ENCODE measurements around the gene FPGS. TPM values are rescaled to one million over a fixed set of nuclear protein-coding genes. Genes with fewer than 3 reads are reported as not detected.

FPGS gene
- polyA plus RNA-seq, 2 of the 4 experiments (the other 2 are of a cell fraction) = 28.8 to 48.5 TPM

DNA sequence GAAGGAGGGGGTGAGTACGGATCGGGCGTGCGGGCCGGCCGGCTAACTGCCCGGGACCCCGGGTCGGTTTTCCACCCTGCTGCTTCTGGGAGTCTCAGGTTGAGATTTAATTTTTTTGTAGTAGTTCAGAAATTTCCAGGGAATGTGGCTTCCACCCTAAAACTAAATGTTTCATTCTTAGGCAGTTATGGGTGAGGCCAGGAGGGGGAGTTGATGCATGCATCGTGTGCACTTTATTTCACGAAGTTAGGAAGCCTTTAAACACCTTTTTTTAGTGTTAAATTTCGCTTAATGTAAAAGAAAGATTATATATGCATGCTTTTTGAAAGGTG, 15.9 kb upstream of the FPGS start:
- ATAC-seq (peak in 1 of 2 experiments; percentile 7; a peak in 3 of 6 replicates), DNase-seq (ENCODE audit: low read depth in 1 of 2, low spot score in 1 of 2) (no peak), FAIRE-seq (no peak)
- CTCF ChIA-PET = interaction anchor here (0.6 to 12.1 kb wide), 18 partner anchors 8 to 200 kb away, joined by 3 to 157 read pairs (median 5); partner anchors contain the start of genes FPGS and TOR2A
- Histone ChIP-seq H3K27ac (peak overlapping the region; percentile 94 to 99), H3K4me2 (peak overlapping the region; percentile 79), H3K4me3 (peak overlapping the region; percentile 88), H3K4me1 (peaks cover 11% of the 10 kb centered on the region; the same call in 2 of the 3 replicates), H3K9me3 (no peaks in the 10 kb centered on the region)
- WGBS (ENCODE audit: missing lambda C conversion rate) = 0% methylated on average over 12 of the region's 12 CpGs
- TF ChIP-seq RAD21 (conservative IDR thresholded peaks at IDR 0.05 in 1 of 2, IDR thresholded peaks at IDR 0.05 in 1 of 2) (peak in 1 of 2 experiments; percentile 39; a peak in 2 of 5 replicates), NFE2L2 (conservative IDR thresholded peaks at IDR 0.05; ENCODE audit: low read length) (no peak), HDAC2 (IDR thresholded peaks at IDR 0.05) (no peak), MAFK (IDR thresholded peaks at IDR 0.05; ENCODE audit: partially characterized antibody) (no peak), POLR2A (IDR thresholded peaks at IDR 0.05; ENCODE audit: low read length) (no peak), HOXA7 (CRISPR knock-in tag; IDR thresholded peaks at IDR 0.05) (no peak), SMC3 (IDR thresholded peaks at IDR 0.05) (peak; percentile 42; the same call in 2 of the 3 replicates), HOXB13 (CRISPR knock-in tag; IDR thresholded peaks at IDR 0.05; ENCODE audit: low read depth) (no peak), NPAS2 (CRISPR knock-in tag; IDR thresholded peaks at IDR 0.05; ENCODE audit: borderline replicate concordance) (no peak), ZFP36 (IDR thresholded peaks at IDR 0.05; ENCODE audit: borderline replicate concordance, partially characterized antibody) (no peak), PHF8 (IDR thresholded peaks at IDR 0.05; ENCODE audit: borderline replicate concordance, low read depth) (no peak), TFCP2L1 (CRISPR knock-in tag; IDR thresholded peaks at IDR 0.05) (no peak), ESRRA (IDR thresholded peaks at IDR 0.05; ENCODE audit: borderline replicate concordance, low read length) (no peak), KDM5A (IDR thresholded peaks at IDR 0.05) (peak; percentile 30; the same call in 1 of the 2 replicates), KDM1A (IDR thresholded peaks at IDR 0.05; ENCODE audit: low read depth) (no peak), SREBF2 (IDR thresholded peaks at IDR 0.05) (no peak), FOSL2 (IDR thresholded peaks at IDR 0.05) (no peak), FOSL2 (CRISPR knock-in tag; IDR thresholded peaks at IDR 0.05) (no peak), ZSCAN20 (CRISPR knock-in tag; IDR thresholded peaks at IDR 0.05) (no peak)
- TF ChIP-seq, protein P1, sequence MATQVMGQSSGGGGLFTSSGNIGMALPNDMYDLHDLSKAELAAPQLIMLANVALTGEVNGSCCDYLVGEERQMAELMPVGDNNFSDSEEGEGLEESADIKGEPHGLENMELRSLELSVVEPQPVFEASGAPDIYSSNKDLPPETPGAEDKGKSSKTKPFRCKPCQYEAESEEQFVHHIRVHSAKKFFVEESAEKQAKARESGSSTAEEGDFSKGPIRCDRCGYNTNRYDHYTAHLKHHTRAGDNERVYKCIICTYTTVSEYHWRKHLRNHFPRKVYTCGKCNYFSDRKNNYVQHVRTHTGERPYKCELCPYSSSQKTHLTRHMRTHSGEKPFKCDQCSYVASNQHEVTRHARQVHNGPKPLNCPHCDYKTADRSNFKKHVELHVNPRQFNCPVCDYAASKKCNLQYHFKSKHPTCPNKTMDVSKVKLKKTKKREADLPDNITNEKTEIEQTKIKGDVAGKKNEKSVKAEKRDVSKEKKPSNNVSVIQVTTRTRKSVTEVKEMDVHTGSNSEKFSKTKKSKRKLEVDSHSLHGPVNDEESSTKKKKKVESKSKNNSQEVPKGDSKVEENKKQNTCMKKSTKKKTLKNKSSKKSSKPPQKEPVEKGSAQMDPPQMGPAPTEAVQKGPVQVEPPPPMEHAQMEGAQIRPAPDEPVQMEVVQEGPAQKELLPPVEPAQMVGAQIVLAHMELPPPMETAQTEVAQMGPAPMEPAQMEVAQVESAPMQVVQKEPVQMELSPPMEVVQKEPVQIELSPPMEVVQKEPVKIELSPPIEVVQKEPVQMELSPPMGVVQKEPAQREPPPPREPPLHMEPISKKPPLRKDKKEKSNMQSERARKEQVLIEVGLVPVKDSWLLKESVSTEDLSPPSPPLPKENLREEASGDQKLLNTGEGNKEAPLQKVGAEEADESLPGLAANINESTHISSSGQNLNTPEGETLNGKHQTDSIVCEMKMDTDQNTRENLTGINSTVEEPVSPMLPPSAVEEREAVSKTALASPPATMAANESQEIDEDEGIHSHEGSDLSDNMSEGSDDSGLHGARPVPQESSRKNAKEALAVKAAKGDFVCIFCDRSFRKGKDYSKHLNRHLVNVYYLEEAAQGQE (IDR thresholded peaks at IDR 0.05) = no peak
- TF ChIP-seq, protein P2, sequence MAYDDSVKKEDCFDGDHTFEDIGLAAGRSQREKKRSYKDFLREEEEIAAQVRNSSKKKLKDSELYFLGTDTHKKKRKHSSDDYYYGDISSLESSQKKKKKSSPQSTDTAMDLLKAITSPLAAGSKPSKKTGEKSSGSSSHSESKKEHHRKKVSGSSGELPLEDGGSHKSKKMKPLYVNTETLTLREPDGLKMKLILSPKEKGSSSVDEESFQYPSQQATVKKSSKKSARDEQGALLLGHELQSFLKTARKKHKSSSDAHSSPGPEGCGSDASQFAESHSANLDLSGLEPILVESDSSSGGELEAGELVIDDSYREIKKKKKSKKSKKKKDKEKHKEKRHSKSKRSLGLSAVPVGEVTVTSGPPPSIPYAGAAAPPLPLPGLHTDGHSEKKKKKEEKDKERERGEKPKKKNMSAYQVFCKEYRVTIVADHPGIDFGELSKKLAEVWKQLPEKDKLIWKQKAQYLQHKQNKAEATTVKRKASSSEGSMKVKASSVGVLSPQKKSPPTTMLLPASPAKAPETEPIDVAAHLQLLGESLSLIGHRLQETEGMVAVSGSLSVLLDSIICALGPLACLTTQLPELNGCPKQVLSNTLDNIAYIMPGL (CRISPR knock-in tag; IDR thresholded peaks at IDR 0.05; ENCODE audit: borderline replicate concordance) = no peak
- TF ChIP-seq, protein P3, sequence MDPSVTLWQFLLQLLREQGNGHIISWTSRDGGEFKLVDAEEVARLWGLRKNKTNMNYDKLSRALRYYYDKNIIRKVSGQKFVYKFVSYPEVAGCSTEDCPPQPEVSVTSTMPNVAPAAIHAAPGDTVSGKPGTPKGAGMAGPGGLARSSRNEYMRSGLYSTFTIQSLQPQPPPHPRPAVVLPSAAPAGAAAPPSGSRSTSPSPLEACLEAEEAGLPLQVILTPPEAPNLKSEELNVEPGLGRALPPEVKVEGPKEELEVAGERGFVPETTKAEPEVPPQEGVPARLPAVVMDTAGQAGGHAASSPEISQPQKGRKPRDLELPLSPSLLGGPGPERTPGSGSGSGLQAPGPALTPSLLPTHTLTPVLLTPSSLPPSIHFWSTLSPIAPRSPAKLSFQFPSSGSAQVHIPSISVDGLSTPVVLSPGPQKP (IDR thresholded peaks at IDR 0.05; ENCODE audit: low read depth, low read length) = no peak
- TF ChIP-seq, protein P4, sequence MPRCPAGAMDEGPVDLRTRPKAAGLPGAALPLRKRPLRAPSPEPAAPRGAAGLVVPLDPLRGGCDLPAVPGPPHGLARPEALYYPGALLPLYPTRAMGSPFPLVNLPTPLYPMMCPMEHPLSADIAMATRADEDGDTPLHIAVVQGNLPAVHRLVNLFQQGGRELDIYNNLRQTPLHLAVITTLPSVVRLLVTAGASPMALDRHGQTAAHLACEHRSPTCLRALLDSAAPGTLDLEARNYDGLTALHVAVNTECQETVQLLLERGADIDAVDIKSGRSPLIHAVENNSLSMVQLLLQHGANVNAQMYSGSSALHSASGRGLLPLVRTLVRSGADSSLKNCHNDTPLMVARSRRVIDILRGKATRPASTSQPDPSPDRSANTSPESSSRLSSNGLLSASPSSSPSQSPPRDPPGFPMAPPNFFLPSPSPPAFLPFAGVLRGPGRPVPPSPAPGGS (IDR thresholded peaks at IDR 0.05) = no peak
- TF ChIP-seq, protein P5, sequence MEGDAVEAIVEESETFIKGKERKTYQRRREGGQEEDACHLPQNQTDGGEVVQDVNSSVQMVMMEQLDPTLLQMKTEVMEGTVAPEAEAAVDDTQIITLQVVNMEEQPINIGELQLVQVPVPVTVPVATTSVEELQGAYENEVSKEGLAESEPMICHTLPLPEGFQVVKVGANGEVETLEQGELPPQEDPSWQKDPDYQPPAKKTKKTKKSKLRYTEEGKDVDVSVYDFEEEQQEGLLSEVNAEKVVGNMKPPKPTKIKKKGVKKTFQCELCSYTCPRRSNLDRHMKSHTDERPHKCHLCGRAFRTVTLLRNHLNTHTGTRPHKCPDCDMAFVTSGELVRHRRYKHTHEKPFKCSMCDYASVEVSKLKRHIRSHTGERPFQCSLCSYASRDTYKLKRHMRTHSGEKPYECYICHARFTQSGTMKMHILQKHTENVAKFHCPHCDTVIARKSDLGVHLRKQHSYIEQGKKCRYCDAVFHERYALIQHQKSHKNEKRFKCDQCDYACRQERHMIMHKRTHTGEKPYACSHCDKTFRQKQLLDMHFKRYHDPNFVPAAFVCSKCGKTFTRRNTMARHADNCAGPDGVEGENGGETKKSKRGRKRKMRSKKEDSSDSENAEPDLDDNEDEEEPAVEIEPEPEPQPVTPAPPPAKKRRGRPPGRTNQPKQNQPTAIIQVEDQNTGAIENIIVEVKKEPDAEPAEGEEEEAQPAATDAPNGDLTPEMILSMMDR (IDR thresholded peaks at IDR 0.05) = peak; percentile 50
- POLR2A ChIA-PET = no interaction called here

Data from A549 (cell line).